Activated T-cell treated with anti-CD3 and anti-CD28 coated beads, Interleukin-2, amount 50 U/mL, for 4 hours (primary cell): Measurements from ENCODE around the gene BCL2L13. TPM values are rescaled to one million over a fixed set of nuclear protein-coding genes. Genes with fewer than 3 reads are reported as not detected.
"Not testable (repeated sequence)": the region's sequence is repeated elsewhere in the genome, so short reads cannot be mapped to it uniquely, and the experiment has no call there.

Source experiments
- ATAC-seq, 2 donors: fragments of 200-7000 bp; cut with Tn5 transposase; one replicate each; pipeline ENCODE4 v1.10.0; 2021
- DNase-seq: peaks from one replicate; pipeline ENCODE4 v3.0.0-alpha.2; 2020
- H3K27me3 Mint-ChIP-seq: one replicate; pipeline ENCODE4 v1.8.0; 2021; ENCODE audit warnings: low read depth, mixed read lengths
- H3K36me3 Mint-ChIP-seq: one replicate; pipeline ENCODE4 v1.8.0; 2022; ENCODE audit warnings: mixed read lengths; ENCODE audit not compliant: insufficient read depth
- H3K4me1 Mint-ChIP-seq: one replicate; pipeline ENCODE4 v1.8.0; 2021; ENCODE audit warnings: low read depth, mixed read lengths
- H3K4me3 Mint-ChIP-seq: one replicate; pipeline ENCODE4 v1.8.0; 2021; ENCODE audit warnings: mild to moderate bottlenecking, moderate library complexity, mixed read lengths
- H3K9me3 Mint-ChIP-seq: one replicate; pipeline ENCODE4 v1.8.0; 2021; ENCODE audit warnings: mixed read lengths
- total RNA-seq, 3 donors: library from RNA; stranded (reverse); gene quantifications; one replicate each; pipeline ENCODE4 v1.2.1, GENCODE V29; 2021

BCL2L13 gene
- total RNA-seq, 3 donors from 2014 or later, result 32.3 to 37.8 (median 35.7) TPM

DNA sequence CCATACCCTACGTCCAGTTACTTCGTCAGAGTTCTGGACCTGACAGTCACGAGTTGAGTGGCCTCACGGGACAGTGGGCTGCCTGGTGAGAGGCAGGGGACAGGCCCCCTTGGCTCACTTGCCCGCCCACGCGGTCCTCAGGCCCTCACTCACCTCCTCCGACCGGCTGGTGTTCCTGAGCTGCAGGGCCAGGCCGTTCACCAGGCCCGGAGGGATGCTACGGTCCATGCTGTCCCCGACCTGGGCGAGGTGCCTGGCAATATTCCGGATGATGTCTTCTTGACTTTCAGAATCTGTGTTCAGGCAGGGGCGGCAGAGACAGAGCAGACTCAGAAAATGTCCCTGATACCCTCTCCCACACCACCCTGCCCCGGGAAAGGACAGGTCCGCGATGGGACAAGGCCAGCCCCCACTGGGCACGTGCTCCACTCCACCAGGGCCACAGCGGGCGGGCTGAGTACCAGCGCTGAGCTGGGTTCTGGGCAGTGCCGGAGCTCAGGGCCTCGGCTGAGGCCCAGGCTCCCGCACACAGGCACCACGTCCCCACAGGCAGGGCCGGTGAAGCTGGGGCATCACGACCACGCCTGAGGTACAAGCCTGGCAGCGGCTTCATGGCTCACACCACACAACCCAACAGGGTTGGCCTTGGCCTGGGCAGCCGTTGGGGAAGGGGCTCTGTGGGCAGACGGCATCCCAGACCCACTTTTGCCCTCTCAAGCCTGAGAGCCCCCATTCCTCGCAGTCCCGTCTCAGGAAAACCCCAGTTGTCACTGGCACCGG is 100.8 kb downstream of the BCL2L13 start:
- Mint-ChIP-seq H3K4me3 (no peak overlapping the region), H3K4me1 (peaks cover 10% of the 10 kb centered on the region), H3K9me3 (no peaks in the 10 kb centered on the region), H3K27me3 (no peaks in the 10 kb centered on the region), H3K36me3 (peaks cover 14% of the 10 kb centered on the region)
- DNase-seq, result no peak
- no peak for ATAC-seq

GRCh38 chr22:17741866-17742526 is 103.4 kb downstream of the BCL2L13 start:
- no peaks in the 10 kb centered on the region for H3K9me3 Mint-ChIP-seq
- no peak for ATAC-seq
- no peak overlapping the region for H3K4me3 Mint-ChIP-seq
- no peaks in the 10 kb centered on the region for H3K27me3 Mint-ChIP-seq
- H3K4me1 Mint-ChIP-seq, result peaks cover 5% of the 10 kb centered on the region
- DNase-seq, result no peak
- H3K36me3 Mint-ChIP-seq, result peaks cover 11% of the 10 kb centered on the region

- Mint-ChIP-seq H3K9me3 (no peaks in the 10 kb centered on the region), H3K4me1 (peaks cover 5% of the 10 kb centered on the region), H3K4me3 (no peak overlapping the region), H3K27me3 (no peaks in the 10 kb centered on the region), H3K36me3 (peaks cover 11% of the 10 kb centered on the region)
- peak; percentile 62 for DNase-seq
- ATAC-seq, result peak; percentile 89 to 92
Observed at GRCh38 chr22:17742527-17742902, 104.0 kb downstream of the BCL2L13 start.

- Mint-ChIP-seq H3K9me3 (no peaks in the 10 kb centered on the region), H3K36me3 (peaks cover 6% of the 10 kb centered on the region), H3K4me3 (no peak overlapping the region), H3K27me3 (no peaks in the 10 kb centered on the region), H3K4me1 (peaks cover 5% of the 10 kb centered on the region)
- DNase-seq (no peak), ATAC-seq (no peak)
Observed at GRCh38 chr22:17743661-17744411, 105.3 kb downstream of the BCL2L13 start.

GRCh38 chr22:17744430-17744829 is 105.9 kb downstream of the BCL2L13 start:
- Mint-ChIP-seq H3K27me3 (no peaks in the 10 kb centered on the region), H3K9me3 (no peaks in the 10 kb centered on the region), H3K4me1 (peaks cover 5% of the 10 kb centered on the region), H3K4me3 (no peak overlapping the region), H3K36me3 (peaks cover 5% of the 10 kb centered on the region)
- ATAC-seq, result no peak
- DNase-seq, result no peak

DNA sequence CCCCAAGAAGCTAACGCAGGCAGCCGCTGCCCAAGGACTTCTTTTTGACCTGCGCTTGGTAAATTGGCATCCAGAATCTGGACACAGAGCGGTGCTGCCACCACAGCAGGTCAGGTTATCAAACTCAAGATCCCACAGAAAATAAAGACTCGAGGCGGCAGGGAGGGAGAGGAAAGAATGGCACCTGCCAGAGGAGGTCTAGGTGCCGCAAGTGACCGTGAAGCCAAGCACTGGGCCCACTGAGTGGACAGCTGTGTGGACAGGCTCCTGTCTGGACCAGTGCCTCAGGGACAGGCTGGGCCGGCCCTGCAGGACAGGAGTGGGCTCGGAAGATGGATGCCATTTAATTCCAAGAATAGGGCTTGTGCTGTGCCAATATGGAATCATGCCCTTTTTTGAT is 108.4 kb downstream of the BCL2L13 start:
- Mint-ChIP-seq H3K27me3 (no peaks in the 10 kb centered on the region), H3K9me3 (no peaks in the 10 kb centered on the region), H3K4me1 (peaks cover 5% of the 10 kb centered on the region), H3K36me3 (peaks cover 3% of the 10 kb centered on the region), H3K4me3 (no peak overlapping the region)
- no peak for ATAC-seq
- no peak for DNase-seq

DNA sequence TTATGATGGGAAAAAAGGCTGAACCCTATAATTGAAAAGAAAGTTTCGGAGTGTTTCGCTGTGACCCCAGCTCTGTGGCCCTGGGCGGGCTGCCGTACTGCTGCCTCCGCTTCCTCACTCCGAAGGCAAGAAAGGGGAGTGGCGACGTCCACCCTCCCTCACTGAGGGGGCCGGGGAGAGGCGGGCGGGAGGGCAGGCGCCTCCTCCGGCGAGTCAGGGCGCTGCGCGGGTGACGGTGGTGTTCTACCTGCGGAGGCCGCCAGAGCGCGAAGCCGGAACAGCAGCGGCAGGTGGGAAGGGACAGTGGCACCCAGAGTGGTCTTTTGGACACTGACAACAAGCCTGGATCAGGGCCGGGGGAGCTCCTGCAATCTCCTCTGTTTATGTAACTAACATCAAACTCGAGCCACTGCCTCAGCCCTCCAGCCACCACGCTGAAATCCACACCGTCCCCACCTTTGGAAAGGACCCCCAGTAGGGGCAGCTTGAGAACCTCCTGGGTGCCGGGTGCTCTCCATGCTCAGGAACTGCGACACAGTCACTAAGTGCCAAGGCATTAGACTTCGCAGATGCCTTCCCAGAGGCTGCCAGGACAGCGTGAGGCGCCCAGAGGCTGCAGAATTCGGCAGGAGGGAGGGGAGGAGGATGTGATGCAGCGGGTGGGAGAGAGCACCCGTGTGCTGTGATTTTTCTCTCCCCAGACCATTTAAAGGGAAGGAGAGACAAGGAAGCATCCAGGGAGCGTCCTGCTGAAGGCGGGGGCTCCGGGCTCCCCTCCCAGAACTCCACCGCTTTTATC is 110.2 kb downstream of the BCL2L13 start:
- DNase-seq, result no peak
- Mint-ChIP-seq H3K36me3 (no peaks in the 10 kb centered on the region), H3K4me3 (no peak overlapping the region), H3K4me1 (no peaks in the 10 kb centered on the region), H3K9me3 (no peaks in the 10 kb centered on the region), H3K27me3 (no peaks in the 10 kb centered on the region)
- no peak for ATAC-seq

GRCh38 chr22:17749605-17750395 is 111.2 kb downstream of the BCL2L13 start:
- peaks cover 3% of the 10 kb centered on the region for H3K4me1 Mint-ChIP-seq
- H3K9me3 Mint-ChIP-seq, result no peaks in the 10 kb centered on the region
- ATAC-seq (no peak), DNase-seq (no peak)
- H3K4me3 Mint-ChIP-seq, result no peak overlapping the region
- H3K36me3 Mint-ChIP-seq, result peaks cover 3% of the 10 kb centered on the region
- H3K27me3 Mint-ChIP-seq, result no peaks in the 10 kb centered on the region

DNA sequence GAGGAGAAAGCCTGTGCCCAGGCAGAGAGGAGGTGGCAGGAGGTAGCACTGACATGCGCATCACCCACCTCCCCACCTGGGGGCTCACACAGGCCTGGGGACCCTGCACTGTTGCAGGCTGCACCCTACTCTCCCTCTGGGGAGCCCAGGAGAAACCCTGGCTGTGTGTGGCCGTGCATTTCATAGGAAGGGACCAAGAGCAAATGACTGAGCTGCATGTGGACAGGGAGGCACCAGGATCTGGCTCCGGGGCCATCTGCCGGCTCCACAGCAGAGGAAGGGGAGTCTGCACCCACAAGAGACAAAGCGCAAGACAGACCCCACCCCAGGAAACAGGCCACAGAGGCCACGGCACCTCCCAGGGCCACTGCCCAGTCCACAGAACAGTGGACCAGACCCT is 113.0 kb downstream of the BCL2L13 start:
- Mint-ChIP-seq H3K4me1 (peaks cover 3% of the 10 kb centered on the region), H3K36me3 (peaks cover 3% of the 10 kb centered on the region), H3K9me3 (no peaks in the 10 kb centered on the region), H3K27me3 (no peaks in the 10 kb centered on the region), H3K4me3 (no peak overlapping the region)
- no peak for DNase-seq
- no peak for ATAC-seq

- H3K4me3 Mint-ChIP-seq, result no peak overlapping the region
- H3K9me3 Mint-ChIP-seq, result no peaks in the 10 kb centered on the region
- H3K36me3 Mint-ChIP-seq, result peaks cover 3% of the 10 kb centered on the region
Observed at GRCh38 chr22:17753401-17753989, 114.9 kb downstream of the BCL2L13 start.

DNA sequence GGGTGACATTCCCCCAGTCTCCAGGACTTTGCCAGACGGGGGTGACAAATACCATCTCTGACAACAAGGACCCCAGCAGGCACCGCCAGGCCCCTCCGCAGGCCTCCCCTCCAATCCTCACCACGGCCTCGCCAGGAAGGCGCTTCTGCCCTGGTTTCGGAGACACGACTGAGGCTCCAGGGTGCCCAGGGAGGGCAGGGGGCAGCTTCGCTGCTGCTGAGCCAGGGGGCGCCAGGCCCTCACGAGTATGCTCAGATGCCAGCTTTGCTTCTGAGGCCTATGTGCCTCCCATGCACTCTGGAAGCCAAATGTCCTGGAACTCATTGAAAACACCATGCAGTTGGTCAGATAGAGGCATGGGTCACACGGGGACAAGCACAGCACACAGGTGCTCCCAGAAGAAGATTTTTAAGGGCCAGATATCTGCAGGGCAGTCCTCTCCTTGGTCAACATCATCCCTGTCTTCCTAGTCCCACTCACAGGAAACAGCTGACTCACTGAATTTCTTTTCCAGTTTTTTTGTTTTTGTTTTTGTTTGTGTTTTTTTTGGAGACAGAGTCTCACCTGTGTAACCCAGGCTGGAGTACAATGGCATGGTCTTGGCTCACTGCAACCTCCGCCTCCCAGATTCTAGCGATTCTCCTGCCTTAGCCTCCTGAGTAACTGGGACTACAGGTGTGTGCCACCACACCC is 115.8 kb downstream of the BCL2L13 start:
- peaks cover 3% of the 10 kb centered on the region for H3K36me3 Mint-ChIP-seq
- H3K9me3 Mint-ChIP-seq, result no peaks in the 10 kb centered on the region
- H3K27me3 Mint-ChIP-seq, result no peaks in the 10 kb centered on the region
- H3K4me3 Mint-ChIP-seq, result no peak overlapping the region
- peaks cover 3% of the 10 kb centered on the region for H3K4me1 Mint-ChIP-seq
- ATAC-seq, result peak; percentile 37 to 70
- DNase-seq, result no peak

More at GRCh38 chr22:17753401-17753989, 114.9 kb downstream of the BCL2L13 start:
- ATAC-seq, result no peak
- Mint-ChIP-seq H3K27me3 (no peaks in the 10 kb centered on the region), H3K4me1 (peaks cover 3% of the 10 kb centered on the region)
- no peak for DNase-seq

DNA sequence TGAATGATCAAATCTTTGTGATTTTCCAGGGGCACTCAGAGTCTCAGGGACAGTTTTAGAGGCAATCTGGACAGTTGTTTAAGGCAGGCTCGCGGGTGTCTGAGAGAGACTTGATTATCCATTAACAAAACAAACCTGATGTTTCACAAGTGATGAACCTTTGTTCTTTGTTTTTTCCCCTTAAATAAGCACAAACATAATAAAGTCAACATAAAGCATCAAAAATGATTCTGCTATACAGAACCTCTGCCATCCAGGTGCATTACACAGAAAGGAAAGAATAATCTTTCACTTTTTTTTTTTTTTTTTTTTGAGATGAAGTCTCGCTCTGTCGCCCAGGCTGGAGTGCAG is 122.6 kb downstream of the BCL2L13 start:
- Mint-ChIP-seq H3K27me3 (no peaks in the 10 kb centered on the region), H3K36me3 (peaks cover 3% of the 10 kb centered on the region), H3K9me3 (no peaks in the 10 kb centered on the region), H3K4me1 (peaks cover 34% of the 10 kb centered on the region), H3K4me3 (no peak overlapping the region)
- ATAC-seq (no peak), DNase-seq (no peak)

- not testable (repeated sequence) for H3K9me3 Mint-ChIP-seq, H3K4me3 Mint-ChIP-seq, H3K27me3 Mint-ChIP-seq, DNase-seq, ATAC-seq, H3K36me3 Mint-ChIP-seq
- peaks cover 46% of the 10 kb centered on the region for H3K4me1 Mint-ChIP-seq
Observed at GRCh38 chr22:17763442-17763841, 124.9 kb downstream of the BCL2L13 start.
